Mucosa of descending colon (tissue), 3 donors: ENCODE measurements around the gene ABCD4. TPM values are rescaled to one million over a fixed set of nuclear protein-coding genes. Genes with fewer than 3 reads are reported as not detected.
A peak's percentile ranks its signal among the peaks of the same experiment; 100 is the strongest.

Source experiments
- ATAC-seq: fragments of 200-7000 bp; cut with Tn5 transposase; one replicate; pipeline ENCODE4 v1.9.1; 2020; ENCODE audit warnings: mild to moderate bottlenecking, moderate library complexity
- DNase-seq, 3 donors: peaks; one replicate each; pipeline ENCODE4 v3.0.0-alpha.2; 2020
- H3K36me3 ChIP-seq: fragments of 200-600 bp; one replicate; pipeline ENCODE4 v1.8.0; 2021; ENCODE audit warnings: low read depth, mild to moderate bottlenecking
- H3K4me1 ChIP-seq: fragments of 200-600 bp; one replicate; pipeline ENCODE4 v1.8.0; 2021; ENCODE audit warnings: low read depth, mild to moderate bottlenecking
- H3K4me3 ChIP-seq: fragments of 200-600 bp; one replicate; pipeline ENCODE4 v1.8.0; 2021; ENCODE audit warnings: mild to moderate bottlenecking
- H3K9me3 ChIP-seq: fragments of 200-600 bp; one replicate; pipeline ENCODE4 v1.8.0; 2021; ENCODE audit warnings: mild to moderate bottlenecking
- intact Hi-C, 2 donors: fragments of 100-400 bp; cut with DNase I in 1 of 2; cut with micrococcal nuclease in 1 of 2; formaldehyde crosslinking; loops; one replicate each; pipeline versions ENCODE4 v1.11.0 to v1.11.1; 2022; cut with DNase I, micrococcal nuclease
- long read RNA-seq, 2 donors: library from polyadenylated mRNA; unstranded; transcript quantifications; one replicate each; pipeline ENCODE4 v2.0.0, GENCODE V29; 2019 to 2021
- total RNA-seq, 3 donors: library from RNA; stranded (reverse); fragmentation: NEBNext Ultra II Directional in 2 of 3; extraction: Animal tissue kit (Norgen Biotek cat#: 25700) in 2 of 3; gene quantifications; one replicate each; pipeline versions ENCODE4 v1.2.1 to v1.2.4, GENCODE V29; 2021 to 2023
- TF ChIP-seq, protein P1 (sequence below): fragments of 200-600 bp; IDR thresholded peaks from one replicate; pipeline ENCODE4 v1.8.0; 2022; ENCODE audit warnings: antibody characterized with exemption, mild to moderate bottlenecking
- donor health status: DM: no; HTN: no; CAD: no; lungs with moderate emphysema.
- donor health status: DM: no; HTN: no; CAD: no.
- donor health status: DM: no; HTN: yes; CAD: no.

ABCD4 gene
- 10 to 100 TPM; 41.9 to 71.3 (median 53.8) TPM for total RNA-seq
- long read RNA-seq, donor 1, transcript ABCD4-201 (19 exons, 3,003 nt) = major isoform, 17 of 68 reads
- long read RNA-seq, donor 1, transcript ABCD4-218 (18 exons, 1,842 nt) = minor isoform, 7 of 68 reads
- long read RNA-seq, donor 1, partial matches to known transcripts = 12 of 68 reads
- long read RNA-seq, donor 1, other reads (novel, unspliced or antisense) = 29 of 68 reads
- long read RNA-seq, donor 2, transcript ABCD4-201 (19 exons, 3,003 nt) = major isoform, 7 of 40 reads
- long read RNA-seq, donor 2, partial matches to known transcripts = 11 of 40 reads
- long read RNA-seq, donor 2, other reads (novel, unspliced or antisense) = 17 of 40 reads

DNA sequence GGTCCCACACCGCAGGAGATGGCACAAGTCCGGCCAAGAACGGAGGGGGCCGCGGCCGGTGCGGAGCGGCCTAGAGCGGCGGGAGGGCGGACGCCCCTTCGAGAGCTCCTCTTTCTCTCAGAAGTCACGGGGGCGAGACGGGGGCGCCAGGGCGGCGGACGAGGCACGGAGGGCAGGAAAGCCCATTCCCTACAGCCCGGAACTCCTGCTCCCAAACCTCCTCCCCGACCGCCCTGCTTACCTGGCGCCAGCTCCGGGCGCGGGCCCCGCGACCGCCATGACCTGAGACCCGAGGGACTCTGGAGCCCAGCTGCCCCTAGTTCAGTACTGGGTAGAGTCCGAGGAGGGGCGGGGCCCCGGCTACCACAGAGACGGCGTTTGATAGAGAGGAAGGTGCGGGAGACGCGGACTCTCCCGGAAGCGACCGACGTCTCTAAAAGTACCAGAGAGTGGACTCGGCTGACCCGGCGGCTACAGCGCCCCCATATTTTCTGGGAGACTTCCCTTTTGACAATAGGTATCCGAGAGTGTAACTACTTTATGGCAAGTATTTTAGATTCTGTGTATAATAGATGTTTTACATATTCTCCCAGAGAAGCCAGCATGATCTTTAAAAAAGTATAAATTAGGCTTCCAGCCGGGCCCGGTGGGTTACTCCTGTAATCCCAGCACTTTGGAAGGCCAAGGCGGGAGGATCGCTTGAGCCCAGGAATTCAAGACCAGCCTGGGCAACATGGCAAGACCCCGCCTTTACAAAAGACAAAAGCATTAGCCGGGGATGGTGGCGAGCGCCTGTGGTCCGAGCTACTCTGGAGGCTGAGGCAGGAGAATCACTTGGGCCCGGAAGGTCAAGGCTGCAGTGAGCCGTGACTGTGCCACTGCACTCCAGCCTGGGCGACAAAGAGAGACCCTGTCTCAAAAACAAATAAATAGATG lies at the start of gene ABCD4:
TSS of gene ABCD4 (minus strand) at position 301 of the 936 bp plus-strand sequence. CDS start at position 279, 22 bp downstream.
- TF ChIP-seq, protein P1, sequence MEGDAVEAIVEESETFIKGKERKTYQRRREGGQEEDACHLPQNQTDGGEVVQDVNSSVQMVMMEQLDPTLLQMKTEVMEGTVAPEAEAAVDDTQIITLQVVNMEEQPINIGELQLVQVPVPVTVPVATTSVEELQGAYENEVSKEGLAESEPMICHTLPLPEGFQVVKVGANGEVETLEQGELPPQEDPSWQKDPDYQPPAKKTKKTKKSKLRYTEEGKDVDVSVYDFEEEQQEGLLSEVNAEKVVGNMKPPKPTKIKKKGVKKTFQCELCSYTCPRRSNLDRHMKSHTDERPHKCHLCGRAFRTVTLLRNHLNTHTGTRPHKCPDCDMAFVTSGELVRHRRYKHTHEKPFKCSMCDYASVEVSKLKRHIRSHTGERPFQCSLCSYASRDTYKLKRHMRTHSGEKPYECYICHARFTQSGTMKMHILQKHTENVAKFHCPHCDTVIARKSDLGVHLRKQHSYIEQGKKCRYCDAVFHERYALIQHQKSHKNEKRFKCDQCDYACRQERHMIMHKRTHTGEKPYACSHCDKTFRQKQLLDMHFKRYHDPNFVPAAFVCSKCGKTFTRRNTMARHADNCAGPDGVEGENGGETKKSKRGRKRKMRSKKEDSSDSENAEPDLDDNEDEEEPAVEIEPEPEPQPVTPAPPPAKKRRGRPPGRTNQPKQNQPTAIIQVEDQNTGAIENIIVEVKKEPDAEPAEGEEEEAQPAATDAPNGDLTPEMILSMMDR = no peak
- Histone ChIP-seq H3K36me3 (no peaks in the 10 kb centered on the region), H3K4me3 (peak within 1 kb of the TSS; percentile 72), H3K4me1 (peaks cover 5% of the 10 kb centered on the region), H3K9me3 (no peaks in the 10 kb centered on the region)
- intact Hi-C loops = no loop called here
- DNase-seq = peak; percentile 96 to 98 (median 96)
- peak; percentile 99 for ATAC-seq

- TF ChIP-seq, protein P1 = no peak
- ATAC-seq = no peak
- DNase-seq = no peak
- peaks cover 10% of the 10 kb centered on the region for H3K4me1 ChIP-seq
- intact Hi-C loops = no loop called here
- no peaks in the 10 kb centered on the region for H3K36me3 ChIP-seq
- H3K4me3 ChIP-seq = no peak overlapping the region
- no peaks in the 10 kb centered on the region for H3K9me3 ChIP-seq
These were observed 48.2 kb upstream of the ABCD4 start for GRCh38 chr14:74350928-74351323.

GRCh38 chr14:74350211-74350927 lies 47.6 kb upstream of the ABCD4 start:
- TF ChIP-seq, protein P1 = no peak
- peaks cover 10% of the 10 kb centered on the region for H3K4me1 ChIP-seq
- H3K36me3 ChIP-seq = no peaks in the 10 kb centered on the region
- no peak overlapping the region for H3K4me3 ChIP-seq
- H3K9me3 ChIP-seq = no peaks in the 10 kb centered on the region
- intact Hi-C loops = no loop called here
- DNase-seq = no peak
- ATAC-seq = peak; percentile 63

DNA sequence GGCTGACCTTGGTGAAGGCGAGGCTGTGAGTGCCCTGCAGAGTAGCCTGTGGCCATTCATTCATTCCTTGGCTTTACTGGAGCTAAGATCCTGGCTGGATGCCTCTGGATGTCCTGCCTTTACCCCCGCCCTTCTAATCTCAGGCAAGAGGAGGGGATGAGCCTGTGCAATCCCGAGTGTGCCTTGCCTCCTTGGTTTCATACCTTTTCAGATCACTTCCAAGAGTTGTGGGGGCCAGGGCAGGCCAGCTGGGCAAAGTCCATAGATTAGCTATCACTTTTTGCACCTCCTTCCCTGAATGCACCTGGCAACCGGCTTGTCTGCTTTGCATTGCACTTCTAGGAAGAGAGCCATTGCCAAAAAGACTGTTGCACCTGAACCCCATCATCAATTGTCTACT lies 47.0 kb upstream of the ABCD4 start:
- Histone ChIP-seq H3K4me1 (peaks cover 10% of the 10 kb centered on the region), H3K9me3 (no peaks in the 10 kb centered on the region), H3K36me3 (no peaks in the 10 kb centered on the region), H3K4me3 (no peak overlapping the region)
- TF ChIP-seq, protein P1 = no peak
- intact Hi-C loops = no loop called here
- peak in 2 of 3 donors; percentile 36 to 38 for DNase-seq
- peak; percentile 78 for ATAC-seq

DNA sequence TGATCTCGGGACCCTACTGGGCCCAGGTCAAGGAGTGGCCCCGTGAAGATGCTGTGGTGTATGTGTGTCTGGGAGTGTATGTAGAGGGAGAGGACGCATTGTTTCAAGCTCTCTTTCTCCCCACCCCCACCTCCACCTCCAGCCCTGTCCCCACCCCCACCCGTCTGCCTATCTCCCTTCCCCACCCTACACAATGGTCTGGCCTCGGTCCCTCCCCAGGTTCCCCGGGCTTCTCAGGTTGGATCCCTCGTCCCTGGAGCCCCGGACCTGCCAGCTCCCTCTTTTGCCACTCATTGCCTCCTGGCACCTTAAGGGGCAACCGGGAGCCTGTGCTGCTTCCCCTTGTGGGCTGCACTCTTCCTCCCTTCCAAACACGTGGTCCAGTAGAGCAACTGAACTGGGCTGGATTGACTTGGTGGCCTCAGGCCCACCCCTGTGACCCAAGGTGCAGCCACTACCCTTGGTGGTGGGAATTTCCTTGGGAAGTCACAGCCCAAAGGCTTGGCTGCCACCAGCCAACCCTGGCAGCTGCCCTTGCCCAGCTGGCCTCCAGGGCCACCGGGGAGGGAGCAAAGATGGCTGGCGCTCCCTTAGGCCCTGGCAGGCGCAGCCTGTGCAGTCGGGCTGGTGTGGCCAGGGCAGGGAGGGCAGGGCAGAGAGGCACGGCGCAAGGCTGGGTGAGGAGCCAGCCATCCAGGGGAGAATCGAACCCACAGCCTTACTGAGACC lies 46.2 kb upstream of the ABCD4 start:
- DNase-seq = no peak
- H3K4me3 ChIP-seq = no peak overlapping the region
- no peak for ATAC-seq
- H3K9me3 ChIP-seq = no peaks in the 10 kb centered on the region
- peaks cover 10% of the 10 kb centered on the region for H3K4me1 ChIP-seq
- intact Hi-C loops = no loop called here
- TF ChIP-seq, protein P1 = no peak
- no peaks in the 10 kb centered on the region for H3K36me3 ChIP-seq
